ENCODE measurements around the gene COL20A1. TPM values are rescaled to one million over a fixed set of nuclear protein-coding genes. Genes with fewer than 3 reads are reported as not detected.
A peak's percentile ranks its signal among the peaks of the same experiment; 100 is the strongest.

Gene COL20A1
- total RNA-seq, 8 experiments from 2014 or later: 0.13 to 1.6 (median 0.55) TPM

- no peak overlapping the region for H3K4me3 ChIP-seq
- in situ Hi-C loops (cut with MboI; ENCODE audit: low pct_unique_long_range_greater_than_20kb in 2 of 9, low sequenced_read_pairs in 9 of 9, unreplicated experiment in 9 of 9): loop anchor here in 2 of 9 experiments (10.0 kb wide), 1 partner anchor 75 kb away; no protein-coding TSS in a partner anchor
- peak overlapping the region in 1 of 2 donors; percentile 31 for H3K27ac ChIP-seq
- WGBS, 10 experiments: 53 to 80% methylated on average over 1 to 11 of the region's 35 CpGs; no CpG with 5 or more reads in 8 of the 10 experiments
- H3K4me1 ChIP-seq (replicated peaks in 1 of 2): peaks cover 32 to 35% of the 10 kb centered on the region in 2 donors
- peak; percentile 71 to 93 (median 80) for ATAC-seq (replicated peaks in 6 of 8)
Measured at GRCh38 chr20:63309261-63310071, 16.5 kb downstream of the COL20A1 start.

GRCh38 chr20:63310265-63310991 is 17.4 kb downstream of the COL20A1 start:
- Histone ChIP-seq H3K4me1 (replicated peaks in 1 of 2) (peaks cover 29 to 30% of the 10 kb centered on the region in 2 donors), H3K27ac (peak overlapping the region; percentile 62 to 63), H3K4me3 (no peak overlapping the region)
- ATAC-seq (replicated peaks in 6 of 8): peak in 5 of 8 experiments; percentile 12 to 57 (median 25)
- WGBS, 10 experiments: 53% methylated on average over 3 of the region's 20 CpGs; no CpG with 5 or more reads in 9 of the 10 experiments
- in situ Hi-C loops (cut with MboI; ENCODE audit: low pct_unique_long_range_greater_than_20kb in 2 of 9, low sequenced_read_pairs in 9 of 9, unreplicated experiment in 9 of 9): loop anchor here in 2 of 9 experiments (10.0 kb wide), 1 partner anchor 74 kb away; no protein-coding TSS in a partner anchor

- ATAC-seq (replicated peaks in 6 of 8): no peak
- Histone ChIP-seq H3K4me1 (replicated peaks in 1 of 2) (peaks cover 29 to 31% of the 10 kb centered on the region in 2 donors), H3K4me3 (no peak overlapping the region), H3K27ac (peak overlapping the region in 1 of 2 donors; percentile 63)
- 100% methylated on average over 4 of the region's 29 CpGs; no CpG with 5 or more reads in 9 of the 10 experiments for WGBS, 10 experiments
- in situ Hi-C loops (cut with MboI; ENCODE audit: low pct_unique_long_range_greater_than_20kb in 2 of 9, low sequenced_read_pairs in 9 of 9, unreplicated experiment in 9 of 9): loop anchor here in 2 of 9 experiments (10.0 kb wide), 1 partner anchor 73 kb away; no protein-coding TSS in a partner anchor
Measured at GRCh38 chr20:63311186-63311832, 18.3 kb downstream of the COL20A1 start.

GRCh38 chr20:63311833-63312243 is 18.9 kb downstream of the COL20A1 start:
- WGBS, 10 experiments: no CpG with 5 or more reads among the region's 18 CpGs

GRCh38 chr20:63312273-63312672 is 19.3 kb downstream of the COL20A1 start:
- Histone ChIP-seq H3K4me1 (replicated peaks in 1 of 2) (peaks cover 29 to 31% of the 10 kb centered on the region in 2 donors), H3K27ac (no peak overlapping the region), H3K4me3 (no peak overlapping the region)
- ATAC-seq (replicated peaks in 6 of 8): peak in 1 of 8 experiments; percentile 16
- WGBS, 10 experiments: no CpG with 5 or more reads among the region's 9 CpGs
- in situ Hi-C loops (cut with MboI; ENCODE audit: low pct_unique_long_range_greater_than_20kb in 2 of 9, low sequenced_read_pairs in 9 of 9, unreplicated experiment in 9 of 9): loop anchor here in 2 of 9 experiments (10.0 kb wide), 1 partner anchor 73 kb away; no protein-coding TSS in a partner anchor

More at GRCh38 chr20:63311833-63312243, 18.9 kb downstream of the COL20A1 start:
- no peak overlapping the region for H3K27ac ChIP-seq
- in situ Hi-C loops (cut with MboI; ENCODE audit: low pct_unique_long_range_greater_than_20kb in 2 of 9, low sequenced_read_pairs in 9 of 9, unreplicated experiment in 9 of 9): loop anchor here in 2 of 9 experiments (10.0 kb wide), 1 partner anchor 73 kb away; no protein-coding TSS in a partner anchor
- ATAC-seq (replicated peaks in 6 of 8): no peak
- H3K4me1 ChIP-seq (replicated peaks in 1 of 2): peaks cover 29 to 31% of the 10 kb centered on the region in 2 donors
- no peak overlapping the region for H3K4me3 ChIP-seq

- WGBS, 10 experiments: no CpG with 5 or more reads among the region's 22 CpGs
- ATAC-seq (replicated peaks in 6 of 8): peak in 2 of 8 experiments; percentile 12 to 17
- H3K4me1 ChIP-seq (replicated peaks in 1 of 2): peaks cover 29 to 31% of the 10 kb centered on the region in 2 donors
- in situ Hi-C loops (cut with MboI; ENCODE audit: low pct_unique_long_range_greater_than_20kb in 2 of 9, low sequenced_read_pairs in 9 of 9, unreplicated experiment in 9 of 9): loop anchor here in 2 of 9 experiments (10.0 kb wide), 1 partner anchor 72 kb away; no protein-coding TSS in a partner anchor
- H3K4me3 ChIP-seq: no peak overlapping the region
- H3K27ac ChIP-seq: no peak overlapping the region
Measured at GRCh38 chr20:63312690-63313348, 19.8 kb downstream of the COL20A1 start.

- WGBS, 10 experiments: 0 to 80% (median 40%) methylated on average over 1 of the region's 25 CpGs; no CpG with 5 or more reads in 7 of the 10 experiments
- ATAC-seq (replicated peaks in 6 of 8): no peak
- Histone ChIP-seq H3K4me3 (no peak overlapping the region), H3K27ac (no peak overlapping the region), H3K4me1 (replicated peaks in 1 of 2) (peaks cover 29 to 31% of the 10 kb centered on the region in 2 donors)
- in situ Hi-C loops (cut with MboI; ENCODE audit: low pct_unique_long_range_greater_than_20kb in 2 of 9, low sequenced_read_pairs in 9 of 9, unreplicated experiment in 9 of 9): loop anchor here in 2 of 9 experiments (10.0 kb wide), 1 partner anchor 71 kb away; no protein-coding TSS in a partner anchor
Measured at GRCh38 chr20:63313349-63314014, 20.5 kb downstream of the COL20A1 start.

- in situ Hi-C loops (cut with MboI; ENCODE audit: low pct_unique_long_range_greater_than_20kb in 2 of 9, low sequenced_read_pairs in 9 of 9, unreplicated experiment in 9 of 9): loop anchor here in 2 of 9 experiments (10.0 kb wide), 1 partner anchor 71 kb away; no protein-coding TSS in a partner anchor
- H3K27ac ChIP-seq: no peak overlapping the region
- no peak overlapping the region for H3K4me3 ChIP-seq
- peaks cover 28 to 29% of the 10 kb centered on the region in 2 donors for H3K4me1 ChIP-seq (replicated peaks in 1 of 2)
- WGBS, 10 experiments: 71 to 100% methylated on average over 1 to 2 of the region's 9 CpGs; no CpG with 5 or more reads in 8 of the 10 experiments
- ATAC-seq (replicated peaks in 6 of 8): no peak
Measured at GRCh38 chr20:63314015-63314471, 21.1 kb downstream of the COL20A1 start.

- WGBS, 10 experiments: 100% methylated on average over 1 of the region's 21 CpGs; no CpG with 5 or more reads in 9 of the 10 experiments
- no peak for ATAC-seq (replicated peaks in 6 of 8)
Measured at GRCh38 chr20:63314566-63315239, 21.7 kb downstream of the COL20A1 start.

GRCh38 chr20:63315240-63315689 is 22.3 kb downstream of the COL20A1 start:
- in situ Hi-C loops (cut with MboI; ENCODE audit: low pct_unique_long_range_greater_than_20kb in 2 of 9, low sequenced_read_pairs in 9 of 9, unreplicated experiment in 9 of 9): loop anchor here in 2 of 9 experiments (10.0 kb wide), 1 partner anchor 70 kb away; no protein-coding TSS in a partner anchor
- 60 to 80% (median 63%) methylated on average over 1 to 2 of the region's 15 CpGs; no CpG with 5 or more reads in 7 of the 10 experiments for WGBS, 10 experiments

More at GRCh38 chr20:63314566-63315239, 21.7 kb downstream of the COL20A1 start:
- peaks cover 21 to 22% of the 10 kb centered on the region in 2 donors for H3K4me1 ChIP-seq (replicated peaks in 1 of 2)
- no peak overlapping the region for H3K27ac ChIP-seq
- in situ Hi-C loops (cut with MboI; ENCODE audit: low pct_unique_long_range_greater_than_20kb in 2 of 9, low sequenced_read_pairs in 9 of 9, unreplicated experiment in 9 of 9): loop anchor here in 2 of 9 experiments (10.0 kb wide), 1 partner anchor 70 kb away; no protein-coding TSS in a partner anchor
- H3K4me3 ChIP-seq: no peak overlapping the region

More at GRCh38 chr20:63315240-63315689, 22.3 kb downstream of the COL20A1 start:
- H3K4me1 ChIP-seq (replicated peaks in 1 of 2): peaks cover 16% of the 10 kb centered on the region in 2 donors
- no peak overlapping the region for H3K27ac ChIP-seq
- ATAC-seq (replicated peaks in 6 of 8): peak in 1 of 8 experiments; percentile 37
- H3K4me3 ChIP-seq: no peak overlapping the region
